ENCODE data around the gene MYBPC3.

The MYBPC3 gene

GRCh38 chr11:47350315-47350714 lies 2.2 kb downstream of the MYBPC3 start:
- H3K23ac ChIP-seq (ENCODE audit: low read depth, low read length, poor library complexity): no peak overlapping the region
- no peaks in the 10 kb centered on the region for H3K79me1 ChIP-seq (ENCODE audit: low read depth, low read length)
- H2BK120ac ChIP-seq (ENCODE audit: low read depth, low read length): no peak overlapping the region
- H2BK5ac ChIP-seq (ENCODE audit: low read length): no peak overlapping the region
- H3K27me3 ChIP-seq (ENCODE audit: control insufficient read depth in 3 of 3, insufficient read depth in 3 of 3, low read depth in 1 of 3, low read length in 3 of 3): peaks cover 0 to 38% (median 0%) of the 10 kb centered on the region in 3 experiments
- no peak overlapping the region for H2AK5ac ChIP-seq (ENCODE audit: low read depth, low read length)
- no peak overlapping the region for H3K4ac ChIP-seq (ENCODE audit: low read length)
- no peaks in the 10 kb centered on the region for H3K9me3 ChIP-seq (replicated peaks in 1 of 2; ENCODE audit: control insufficient read depth in 2 of 2, insufficient read depth in 1 of 2, low read depth in 1 of 2, low read length in 2 of 2)
- no peaks in the 10 kb centered on the region for H3K36me3 ChIP-seq (replicated peaks in 1 of 2; ENCODE audit: control insufficient read depth in 2 of 2, insufficient read depth in 2 of 2, low read length in 2 of 2)
- no peak overlapping the region for H3K14ac ChIP-seq (ENCODE audit: low read length)
- no peak overlapping the region for H3K4me2 ChIP-seq (ENCODE audit: insufficient read depth, low read length, poor library complexity, severe bottlenecking)
- H3K18ac ChIP-seq (ENCODE audit: low read length): peak overlapping the region; percentile 27
- peak overlapping the region; percentile 97 for H2BK15ac ChIP-seq (ENCODE audit: low read length)
- no CpG with 5 or more reads among the region's 9 CpGs for WGBS, 2 donors (ENCODE audit: extremely low coverage in 2 of 2, insufficient read length in 2 of 2, insufficient replicate concordance in 1 of 2)
- no peak overlapping the region for H4K8ac ChIP-seq (ENCODE audit: low read depth, low read length)
- peak overlapping the region; percentile 66 for H2AFZ ChIP-seq (ENCODE audit: low read length)
- H4K91ac ChIP-seq (ENCODE audit: low read depth, low read length, poor library complexity): no peak overlapping the region
- no peak overlapping the region for H2BK12ac ChIP-seq (ENCODE audit: low read length)
- no peak for DNase-seq (ENCODE audit: low spot score)
- H3K9ac ChIP-seq (ENCODE audit: low read depth, low read length, poor library complexity): peak overlapping the region; percentile 47
- H3K27ac ChIP-seq (replicated peaks; ENCODE audit: low read length): no peak overlapping the region
- peaks cover 5% of the 10 kb centered on the region in 2 donors for H3K4me1 ChIP-seq (ENCODE audit: control insufficient read depth in 2 of 2, insufficient read depth in 1 of 2, low read depth in 1 of 2, low read length in 2 of 2)
- H3K4me3 ChIP-seq (ENCODE audit: low read length in 2 of 2): no peak overlapping the region

DNA sequence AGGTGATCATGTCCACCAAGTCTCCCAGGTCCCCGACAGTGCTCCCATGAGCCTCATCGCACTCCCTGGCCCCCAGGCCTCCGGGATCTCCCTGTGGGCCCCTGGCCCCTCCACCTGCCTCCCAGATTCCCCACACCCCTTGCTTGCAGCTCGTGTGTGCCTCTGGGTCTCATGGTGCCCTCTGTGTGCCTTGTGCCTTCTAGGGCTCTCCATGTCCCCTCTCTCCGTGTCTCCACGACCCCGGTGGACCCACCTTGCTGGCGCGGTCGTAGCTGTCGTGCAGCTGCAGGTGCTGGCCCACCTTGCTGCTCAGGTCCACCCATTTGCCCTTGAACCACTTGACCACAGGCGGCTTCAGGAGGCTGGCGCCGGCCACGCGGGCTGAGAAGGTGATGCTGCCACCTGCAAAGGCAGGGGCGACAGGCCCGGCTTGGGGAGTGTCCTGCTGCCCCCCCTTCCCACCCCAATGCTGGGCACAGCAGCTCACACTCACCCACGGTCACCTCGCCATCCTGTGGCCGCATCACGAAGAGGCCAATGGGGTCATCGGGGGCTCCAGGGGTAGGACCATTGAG lies 2.9 kb downstream of the MYBPC3 start:
- Histone ChIP-seq H2AK5ac (ENCODE audit: low read depth, low read length) (peak overlapping the region; percentile 96), H3K36me3 (replicated peaks in 1 of 2; ENCODE audit: control insufficient read depth in 2 of 2, insufficient read depth in 2 of 2, low read length in 2 of 2) (no peaks in the 10 kb centered on the region), H3K4me2 (ENCODE audit: insufficient read depth, low read length, poor library complexity, severe bottlenecking) (no peak overlapping the region), H2AFZ (ENCODE audit: low read length) (no peak overlapping the region), H4K91ac (ENCODE audit: low read depth, low read length, poor library complexity) (peak overlapping the region; percentile 87), H3K27me3 (ENCODE audit: control insufficient read depth in 3 of 3, insufficient read depth in 3 of 3, low read depth in 1 of 3, low read length in 3 of 3) (peaks cover 0 to 42% (median 0%) of the 10 kb centered on the region in 3 experiments), H2BK15ac (ENCODE audit: low read length) (peak overlapping the region; percentile 97), H2BK12ac (ENCODE audit: low read length) (peak overlapping the region; percentile 86), H3K23ac (ENCODE audit: low read depth, low read length, poor library complexity) (no peak overlapping the region), H3K18ac (ENCODE audit: low read length) (peak overlapping the region; percentile 84), H3K9ac (ENCODE audit: low read depth, low read length, poor library complexity) (no peak overlapping the region), H3K79me1 (ENCODE audit: low read depth, low read length) (no peaks in the 10 kb centered on the region), H2BK120ac (ENCODE audit: low read depth, low read length) (no peak overlapping the region), H4K8ac (ENCODE audit: low read depth, low read length) (no peak overlapping the region), H3K4me3 (ENCODE audit: low read length in 2 of 2) (no peak overlapping the region), H3K4me1 (ENCODE audit: control insufficient read depth in 2 of 2, insufficient read depth in 1 of 2, low read depth in 1 of 2, low read length in 2 of 2) (peaks cover 5 to 9% of the 10 kb centered on the region in 2 donors), H3K9me3 (replicated peaks in 1 of 2; ENCODE audit: control insufficient read depth in 2 of 2, insufficient read depth in 1 of 2, low read depth in 1 of 2, low read length in 2 of 2) (no peaks in the 10 kb centered on the region), H3K14ac (ENCODE audit: low read length) (peak overlapping the region; percentile 60), H2BK5ac (ENCODE audit: low read length) (peak overlapping the region; percentile 62), H3K4ac (ENCODE audit: low read length) (peak overlapping the region; percentile 45), H3K27ac (replicated peaks; ENCODE audit: low read length) (no peak overlapping the region)
- no peak for DNase-seq (ENCODE audit: low spot score)
- WGBS, 2 donors (ENCODE audit: extremely low coverage in 2 of 2, insufficient read length in 2 of 2, insufficient replicate concordance in 1 of 2): no CpG with 5 or more reads among the region's 23 CpGs

DNA sequence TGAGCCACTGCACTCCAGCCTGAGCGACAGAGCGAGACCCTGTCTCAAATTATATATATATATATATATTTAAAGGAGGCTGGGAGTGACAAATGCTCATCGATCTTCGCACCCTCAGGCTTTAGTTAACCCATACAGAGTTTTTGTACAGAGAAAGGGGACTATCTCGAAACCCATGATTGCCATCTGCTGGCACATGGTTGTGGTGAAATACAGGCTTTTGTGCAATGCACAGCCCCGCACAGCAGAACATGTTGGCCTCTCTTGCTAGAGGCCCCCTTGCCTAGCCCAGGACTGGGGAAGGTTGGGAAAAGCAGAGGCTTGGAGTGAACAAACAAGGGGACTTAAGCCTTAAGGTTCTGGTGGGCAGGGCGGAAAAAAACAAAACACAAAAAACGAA lies 3.6 kb downstream of the MYBPC3 start:
- Histone ChIP-seq H4K91ac (ENCODE audit: low read depth, low read length, poor library complexity) (no peak overlapping the region), H3K4ac (ENCODE audit: low read length) (no peak overlapping the region), H2AFZ (ENCODE audit: low read length) (peak overlapping the region; percentile 69), H3K27me3 (ENCODE audit: control insufficient read depth in 3 of 3, insufficient read depth in 3 of 3, low read depth in 1 of 3, low read length in 3 of 3) (peaks cover 0 to 48% (median 0%) of the 10 kb centered on the region in 3 experiments), H3K4me1 (ENCODE audit: control insufficient read depth in 2 of 2, insufficient read depth in 1 of 2, low read depth in 1 of 2, low read length in 2 of 2) (peaks cover 5 to 9% of the 10 kb centered on the region in 2 donors), H3K27ac (replicated peaks; ENCODE audit: low read length) (no peak overlapping the region), H3K79me1 (ENCODE audit: low read depth, low read length) (peaks cover 2% of the 10 kb centered on the region), H3K23ac (ENCODE audit: low read depth, low read length, poor library complexity) (no peak overlapping the region), H2BK120ac (ENCODE audit: low read depth, low read length) (no peak overlapping the region), H2AK5ac (ENCODE audit: low read depth, low read length) (no peak overlapping the region), H2BK12ac (ENCODE audit: low read length) (no peak overlapping the region), H2BK15ac (ENCODE audit: low read length) (no peak overlapping the region), H3K18ac (ENCODE audit: low read length) (no peak overlapping the region), H3K9me3 (replicated peaks in 1 of 2; ENCODE audit: control insufficient read depth in 2 of 2, insufficient read depth in 1 of 2, low read depth in 1 of 2, low read length in 2 of 2) (no peaks in the 10 kb centered on the region), H3K4me2 (ENCODE audit: insufficient read depth, low read length, poor library complexity, severe bottlenecking) (no peak overlapping the region), H3K4me3 (ENCODE audit: low read length in 2 of 2) (no peak overlapping the region), H4K8ac (ENCODE audit: low read depth, low read length) (no peak overlapping the region), H3K36me3 (replicated peaks in 1 of 2; ENCODE audit: control insufficient read depth in 2 of 2, insufficient read depth in 2 of 2, low read length in 2 of 2) (no peaks in the 10 kb centered on the region), H2BK5ac (ENCODE audit: low read length) (no peak overlapping the region), H3K9ac (ENCODE audit: low read depth, low read length, poor library complexity) (no peak overlapping the region), H3K14ac (ENCODE audit: low read length) (no peak overlapping the region)
- DNase-seq (ENCODE audit: low spot score): no peak
- WGBS, 2 donors (ENCODE audit: extremely low coverage in 2 of 2, insufficient read length in 2 of 2, insufficient replicate concordance in 1 of 2): no CpG with 5 or more reads among the region's 8 CpGs

- Histone ChIP-seq H2AK5ac (ENCODE audit: low read depth, low read length) (peak overlapping the region; percentile 89), H3K4ac (ENCODE audit: low read length) (no peak overlapping the region), H3K27me3 (ENCODE audit: control insufficient read depth in 3 of 3, insufficient read depth in 3 of 3, low read depth in 1 of 3, low read length in 3 of 3) (peaks cover 0 to 48% (median 0%) of the 10 kb centered on the region in 3 experiments), H2BK15ac (ENCODE audit: low read length) (peak overlapping the region; percentile 98), H3K18ac (ENCODE audit: low read length) (peak overlapping the region; percentile 88), H4K91ac (ENCODE audit: low read depth, low read length, poor library complexity) (peak overlapping the region; percentile 99), H2BK5ac (ENCODE audit: low read length) (peak overlapping the region; percentile 96), H2BK12ac (ENCODE audit: low read length) (peak overlapping the region; percentile 98), H3K4me3 (ENCODE audit: low read length in 2 of 2) (no peak overlapping the region), H3K27ac (replicated peaks; ENCODE audit: low read length) (no peak overlapping the region), H3K4me2 (ENCODE audit: insufficient read depth, low read length, poor library complexity, severe bottlenecking) (no peak overlapping the region), H3K14ac (ENCODE audit: low read length) (no peak overlapping the region), H4K8ac (ENCODE audit: low read depth, low read length) (peak overlapping the region; percentile 92), H2AFZ (ENCODE audit: low read length) (no peak overlapping the region), H3K79me1 (ENCODE audit: low read depth, low read length) (peaks cover 2% of the 10 kb centered on the region), H3K23ac (ENCODE audit: low read depth, low read length, poor library complexity) (no peak overlapping the region), H3K36me3 (replicated peaks in 1 of 2; ENCODE audit: control insufficient read depth in 2 of 2, insufficient read depth in 2 of 2, low read length in 2 of 2) (no peaks in the 10 kb centered on the region), H3K9me3 (replicated peaks in 1 of 2; ENCODE audit: control insufficient read depth in 2 of 2, insufficient read depth in 1 of 2, low read depth in 1 of 2, low read length in 2 of 2) (no peaks in the 10 kb centered on the region), H3K4me1 (ENCODE audit: control insufficient read depth in 2 of 2, insufficient read depth in 1 of 2, low read depth in 1 of 2, low read length in 2 of 2) (peaks cover 5 to 9% of the 10 kb centered on the region in 2 donors), H3K9ac (ENCODE audit: low read depth, low read length, poor library complexity) (peak overlapping the region; percentile 70), H2BK120ac (ENCODE audit: low read depth, low read length) (peak overlapping the region; percentile 89)
- DNase-seq (ENCODE audit: low spot score): no peak
- no CpG with 5 or more reads among the region's 24 CpGs for WGBS, 2 donors (ENCODE audit: extremely low coverage in 2 of 2, insufficient read length in 2 of 2, insufficient replicate concordance in 1 of 2)
Measured at GRCh38 chr11:47348131-47348802, 4.2 kb downstream of the MYBPC3 start.

Measured in neuronal stem cell (in vitro differentiated cells).